Kidney (tissue), 14 donors: Measurements from ENCODE around the gene DDX50. TPM values are rescaled to one million over a fixed set of nuclear protein-coding genes. Genes with fewer than 3 reads are reported as not detected.
"Not testable (repeated sequence)": the region's sequence is repeated elsewhere in the genome, so short reads cannot be mapped to it uniquely, and the experiment has no call there.

ENCODE experiments used
- DNase-seq, 5 donors: peaks; one replicate each; pipeline ENCODE4 v3.0.0-alpha.2; 2013 to 2020
- FAIRE-seq: peaks from 2 replicates; lab custom pipeline; 2012; peaks lifted over from hg19 to GRCh38; lab: Jason Lieb, UNC
- H3K27ac ChIP-seq, 2 donors: one replicate each; pipeline ENCODE4 v1.7.0; 2013; ENCODE audit warnings: low read depth in 2 of 2, low read length in 2 of 2, inconsistent platforms in 1 of 2
- H3K27me3 ChIP-seq: one replicate; pipeline ENCODE4 v1.7.1; 2013; ENCODE audit warnings: low read length, inconsistent platforms; ENCODE audit not compliant: control insufficient read depth, insufficient read depth
- H3K36me3 ChIP-seq, 3 donors: one replicate each; pipeline versions ENCODE4 v1.7.0 to v1.7.1; 2013; ENCODE audit warnings: low read length in 3 of 3, control low read depth in 1 of 3, inconsistent platforms in 1 of 3; ENCODE audit not compliant: insufficient read depth in 3 of 3, control insufficient read depth in 2 of 3
- H3K4me1 ChIP-seq, 3 donors: one replicate each; pipeline versions ENCODE4 v1.7.0 to v1.7.1; 2013; ENCODE audit warnings: low read length in 3 of 3, inconsistent platforms in 1 of 3, low read depth in 1 of 3; ENCODE audit not compliant: control insufficient read depth in 2 of 3, insufficient read depth in 2 of 3
- H3K4me3 ChIP-seq, 3 donors: one replicate each; pipeline versions ENCODE4 v1.7.0 to v1.8.1; 2013; ENCODE audit warnings: low read length in 3 of 3, control low read depth in 1 of 3, inconsistent platforms in 1 of 3
- H3K9ac ChIP-seq, 3 donors: one replicate each; pipeline versions ENCODE4 v1.7.0 to v1.7.1; 2013; ENCODE audit warnings: low read length in 3 of 3, control low read depth in 1 of 3, inconsistent platforms in 1 of 3
- H3K9me3 ChIP-seq, 3 donors: one replicate each; pipeline versions ENCODE4 v1.7.0 to v1.7.1; 2013; ENCODE audit warnings: low read length in 3 of 3, control low read depth in 1 of 3, inconsistent platforms in 1 of 3; ENCODE audit not compliant: control insufficient read depth in 2 of 3, insufficient read depth in 1 of 3
- intact Hi-C: fragments of 100-400 bp; cut with DNase I; formaldehyde crosslinking; loops from one replicate; pipeline ENCODE4 v1.11.1; 2022
- polyA plus RNA-seq: library from polyadenylated mRNA; stranded (reverse); fragments of 350-450 nt; fragmentation: Illumina TruSeq; extraction: RNeasy Lipid Tissue Mini Kit (QIAGEN cat#74804); gene quantifications from one replicate; pipeline ENCODE4 v1.2.3, GENCODE V29; 2014; ENCODE audit warnings: low read depth, low replicate concordance; ENCODE audit not compliant: insufficient read depth
- total RNA-seq: library from RNA; stranded (reverse); fragmentation: NEBNext Ultra II Directional; extraction: Animal tissue kit (Norgen Biotek cat#: 25700); gene quantifications from one replicate; pipeline ENCODE4 v1.2.1, GENCODE V29; 2021
- TF ChIP-seq, protein P1 (sequence below): IDR thresholded peaks from 3 replicates; pipeline ENCODE4 v1.5.1; 2012; ENCODE audit warnings: mild to moderate bottlenecking, moderate library complexity, borderline replicate concordance; ENCODE audit not compliant: insufficient read depth; ENCODE audit errors: extremely low read depth
- donor health status: control.
- donor health status: control.
- donor health status: control.
- donor health status: control.
- donor health status: control.
- donor health status: DM: yes; HTN: yes; CAD: no.
- donor health status: Normal renal cell carcinoma (clear cell type).

Gene DDX50
- total and polyA plus RNA-seq, 2 donors from 2014 or later, result 24.0 to 33.1 TPM

DNA sequence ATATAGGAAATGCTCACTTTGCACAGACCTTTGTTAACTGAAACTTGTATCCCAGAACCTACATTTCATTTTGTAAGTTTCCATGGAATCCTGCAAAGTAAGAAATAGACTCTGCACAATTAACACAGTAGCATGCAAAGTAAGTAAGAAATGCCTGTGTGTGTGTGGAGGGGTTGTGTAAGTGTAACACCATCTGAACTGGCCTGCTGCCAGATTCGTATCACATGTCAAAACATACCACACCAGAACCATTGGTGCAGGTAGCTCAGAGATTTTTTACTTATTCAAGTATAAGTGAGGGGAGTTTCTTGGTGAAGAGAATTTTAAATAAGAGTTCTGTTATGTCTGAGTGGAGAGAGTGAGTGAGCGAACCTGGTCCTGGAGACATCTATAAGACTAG, 37.0 kb downstream of the DDX50 start:
- no peak overlapping the region for H3K9ac ChIP-seq
- TF ChIP-seq, protein P1, sequence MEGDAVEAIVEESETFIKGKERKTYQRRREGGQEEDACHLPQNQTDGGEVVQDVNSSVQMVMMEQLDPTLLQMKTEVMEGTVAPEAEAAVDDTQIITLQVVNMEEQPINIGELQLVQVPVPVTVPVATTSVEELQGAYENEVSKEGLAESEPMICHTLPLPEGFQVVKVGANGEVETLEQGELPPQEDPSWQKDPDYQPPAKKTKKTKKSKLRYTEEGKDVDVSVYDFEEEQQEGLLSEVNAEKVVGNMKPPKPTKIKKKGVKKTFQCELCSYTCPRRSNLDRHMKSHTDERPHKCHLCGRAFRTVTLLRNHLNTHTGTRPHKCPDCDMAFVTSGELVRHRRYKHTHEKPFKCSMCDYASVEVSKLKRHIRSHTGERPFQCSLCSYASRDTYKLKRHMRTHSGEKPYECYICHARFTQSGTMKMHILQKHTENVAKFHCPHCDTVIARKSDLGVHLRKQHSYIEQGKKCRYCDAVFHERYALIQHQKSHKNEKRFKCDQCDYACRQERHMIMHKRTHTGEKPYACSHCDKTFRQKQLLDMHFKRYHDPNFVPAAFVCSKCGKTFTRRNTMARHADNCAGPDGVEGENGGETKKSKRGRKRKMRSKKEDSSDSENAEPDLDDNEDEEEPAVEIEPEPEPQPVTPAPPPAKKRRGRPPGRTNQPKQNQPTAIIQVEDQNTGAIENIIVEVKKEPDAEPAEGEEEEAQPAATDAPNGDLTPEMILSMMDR, result no peak
- FAIRE-seq (no peak), DNase-seq (peak in 3 of 5 donors; percentile 29 to 58 (median 46))
- peaks cover 0 to 6% (median 4%) of the 10 kb centered on the region in 3 donors for H3K36me3 ChIP-seq
- no peaks in the 10 kb centered on the region for H3K9me3 ChIP-seq
- intact Hi-C loops, result no loop called here
- H3K4me3 ChIP-seq, result no peak overlapping the region
- no peaks in the 10 kb centered on the region for H3K4me1 ChIP-seq
- H3K27me3 ChIP-seq, result no peaks in the 10 kb centered on the region
- no peak overlapping the region for H3K27ac ChIP-seq

DNA sequence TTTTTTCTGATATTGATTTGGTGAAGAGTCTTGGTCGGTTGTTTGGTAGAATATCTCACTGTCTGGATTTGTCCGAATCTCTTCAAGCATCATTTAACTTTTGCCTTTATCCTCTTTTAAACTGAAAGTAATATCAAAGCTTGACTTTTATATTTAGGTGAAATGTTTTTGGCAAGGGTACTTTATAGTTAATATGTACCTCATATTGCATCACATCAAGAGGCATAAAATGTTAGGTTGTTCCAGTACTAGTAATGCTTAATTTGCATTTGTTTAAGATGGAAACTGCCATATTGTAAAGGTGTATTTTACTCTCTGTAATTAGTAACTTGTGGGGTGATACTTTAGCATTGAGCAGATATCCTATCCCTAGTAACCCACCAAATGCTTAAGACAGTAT, 37.8 kb downstream of the DDX50 start:
- intact Hi-C loops, result no loop called here
- TF ChIP-seq, protein P1, result no peak
- Histone ChIP-seq H3K36me3 (peaks cover 0 to 8% (median 4%) of the 10 kb centered on the region in 3 donors), H3K27me3 (no peaks in the 10 kb centered on the region), H3K9me3 (no peaks in the 10 kb centered on the region), H3K27ac (no peak overlapping the region), H3K4me3 (no peak overlapping the region), H3K9ac (no peak overlapping the region), H3K4me1 (no peaks in the 10 kb centered on the region)
- FAIRE-seq (no peak), DNase-seq (no peak)

DNA sequence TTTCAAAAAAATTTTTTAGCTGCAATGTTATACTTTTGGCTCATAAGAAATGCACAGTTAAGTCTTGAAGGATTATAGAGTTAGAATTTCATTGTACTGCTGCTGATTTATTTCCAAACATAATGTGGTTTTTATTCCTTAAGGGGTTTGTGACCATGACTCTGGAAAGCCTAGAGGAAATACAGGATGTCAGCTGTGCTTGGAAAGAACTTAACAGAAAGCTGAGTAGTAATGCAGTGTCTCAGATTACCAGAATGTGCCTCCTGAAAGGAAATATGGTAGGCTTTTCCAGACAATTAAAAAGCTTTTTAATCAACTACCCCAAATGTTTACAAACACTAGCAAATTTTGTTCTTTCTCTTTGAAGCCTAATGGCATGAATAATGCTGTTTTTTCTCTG, 39.8 kb downstream of the DDX50 start:
- H3K27me3 ChIP-seq, H3K9ac ChIP-seq, H3K27ac ChIP-seq, H3K4me3 ChIP-seq, FAIRE-seq, H3K36me3 ChIP-seq, H3K4me1 ChIP-seq, intact Hi-C loops, H3K9me3 ChIP-seq: not testable (repeated sequence)
- peak in 1 of 5 donors; percentile 6 for DNase-seq

DNA sequence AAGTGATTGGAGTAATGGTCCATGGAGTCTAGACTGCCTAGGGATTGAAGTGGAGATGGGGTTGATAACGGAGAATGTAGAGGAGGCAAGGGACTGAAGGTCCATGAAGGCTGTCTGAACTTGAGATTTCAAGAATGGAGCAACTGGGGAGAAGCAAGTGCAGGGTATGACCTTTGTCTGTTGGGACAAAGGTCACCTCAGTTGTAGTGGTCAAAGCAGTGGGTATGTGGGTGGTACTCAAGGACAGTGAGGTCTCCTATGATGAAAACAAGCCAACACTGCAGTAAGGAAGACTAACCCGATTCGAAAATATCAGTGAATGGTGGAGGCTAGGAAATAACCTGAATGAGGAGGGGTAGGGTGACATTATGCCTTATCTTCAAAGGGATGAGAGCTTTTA, 49.5 kb downstream of the DDX50 start:
- no peak for FAIRE-seq

More for the DNA sequence above, 49.5 kb downstream of the DDX50 start:
- H3K36me3 ChIP-seq, result peaks cover 0 to 27% (median 15%) of the 10 kb centered on the region in 3 donors
- no peak overlapping the region for H3K27ac ChIP-seq
- DNase-seq, result no peak
- H3K4me1 ChIP-seq, result no peaks in the 10 kb centered on the region
- intact Hi-C loops, result no loop called here
- no peak overlapping the region for H3K4me3 ChIP-seq
- TF ChIP-seq, protein P1, result no peak
- no peaks in the 10 kb centered on the region for H3K9me3 ChIP-seq
- no peaks in the 10 kb centered on the region for H3K27me3 ChIP-seq
- no peak overlapping the region for H3K9ac ChIP-seq
